Keratinocyte (primary cell): Measurements from ENCODE around the gene ARHGAP35.

Experiments
- EZH2 ChIP-seq: IDR thresholded peaks from one replicate; pipeline ENCODE4 v1.6.1; 2012; ENCODE audit warnings: inconsistent platforms, mild to moderate bottlenecking, low read length, moderate library complexity
- TF ChIP-seq, protein P1 (sequence below), 3 experiments: IDR thresholded peaks in 1 of 3; conservative IDR thresholded peaks in 1 of 3; optimal IDR thresholded peaks in 1 of 3; 2 replicates in 2 of 3; 3 replicates in 1 of 3; pipeline versions ENCODE3 to v1.5.1; 2011; ENCODE audit warnings: low read length in 3 of 3, mild to moderate bottlenecking in 3 of 3, moderate library complexity in 2 of 3, control low read depth in 1 of 3, inconsistent platforms in 1 of 3; ENCODE audit not compliant: insufficient read depth in 2 of 3; ENCODE audit errors: extremely low read depth in 1 of 3

DNA sequence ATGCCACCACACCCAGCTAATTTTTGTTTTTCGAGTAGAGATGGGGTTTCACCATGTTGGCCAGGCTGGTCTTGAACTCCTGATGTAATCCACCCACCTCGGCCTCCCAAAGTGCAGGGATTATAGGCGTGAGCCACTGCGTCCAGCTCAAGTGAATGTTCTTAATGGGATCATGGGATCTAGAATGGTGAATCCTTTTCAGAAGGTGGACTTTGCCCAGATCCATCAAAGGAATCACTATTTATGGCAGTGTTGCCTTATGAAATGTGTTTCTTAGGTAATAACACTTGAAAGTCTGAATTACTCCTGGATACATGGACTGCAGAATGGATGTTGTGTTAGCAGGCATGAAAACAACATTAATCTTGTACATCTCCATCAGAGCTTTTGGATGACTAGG is 20.3 kb downstream of the ARHGAP35 start:
- TF ChIP-seq, protein P1, sequence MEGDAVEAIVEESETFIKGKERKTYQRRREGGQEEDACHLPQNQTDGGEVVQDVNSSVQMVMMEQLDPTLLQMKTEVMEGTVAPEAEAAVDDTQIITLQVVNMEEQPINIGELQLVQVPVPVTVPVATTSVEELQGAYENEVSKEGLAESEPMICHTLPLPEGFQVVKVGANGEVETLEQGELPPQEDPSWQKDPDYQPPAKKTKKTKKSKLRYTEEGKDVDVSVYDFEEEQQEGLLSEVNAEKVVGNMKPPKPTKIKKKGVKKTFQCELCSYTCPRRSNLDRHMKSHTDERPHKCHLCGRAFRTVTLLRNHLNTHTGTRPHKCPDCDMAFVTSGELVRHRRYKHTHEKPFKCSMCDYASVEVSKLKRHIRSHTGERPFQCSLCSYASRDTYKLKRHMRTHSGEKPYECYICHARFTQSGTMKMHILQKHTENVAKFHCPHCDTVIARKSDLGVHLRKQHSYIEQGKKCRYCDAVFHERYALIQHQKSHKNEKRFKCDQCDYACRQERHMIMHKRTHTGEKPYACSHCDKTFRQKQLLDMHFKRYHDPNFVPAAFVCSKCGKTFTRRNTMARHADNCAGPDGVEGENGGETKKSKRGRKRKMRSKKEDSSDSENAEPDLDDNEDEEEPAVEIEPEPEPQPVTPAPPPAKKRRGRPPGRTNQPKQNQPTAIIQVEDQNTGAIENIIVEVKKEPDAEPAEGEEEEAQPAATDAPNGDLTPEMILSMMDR (optimal IDR thresholded peaks at IDR 0.05 in 1 of 3, IDR thresholded peaks at IDR 0.05 in 1 of 3, conservative IDR thresholded peaks at IDR 0.05 in 1 of 3; ENCODE audit: extremely low read depth in 1 of 3, insufficient read depth in 2 of 3, low read length in 3 of 3) = no peak
- TF ChIP-seq EZH2 = no peak
